ENCODE measurements around the gene ATMIN.

Gene ATMIN

GRCh38 chr16:81060576-81061306 lies 25.1 kb downstream of the ATMIN start:
- no peaks in the 10 kb centered on the region for H3K4me1 ChIP-seq (ENCODE audit: control insufficient read depth, insufficient read depth, low read length)
- no peaks in the 10 kb centered on the region for H3K36me3 ChIP-seq (ENCODE audit: control insufficient read depth, insufficient read depth, low read length)
- H3K27ac ChIP-seq (ENCODE audit: low read depth, low read length): no peak overlapping the region
- no peak overlapping the region for H3K4me3 ChIP-seq (ENCODE audit: low read length)
- H3K9ac ChIP-seq (ENCODE audit: low read length): no peak overlapping the region
- no peaks in the 10 kb centered on the region for H3K27me3 ChIP-seq (ENCODE audit: control insufficient read depth, insufficient read depth, low read length)

- Histone ChIP-seq H3K27me3 (ENCODE audit: control insufficient read depth, insufficient read depth, low read length) (no peaks in the 10 kb centered on the region), H3K4me3 (ENCODE audit: low read length) (no peak overlapping the region), H3K9ac (ENCODE audit: low read length) (no peak overlapping the region), H3K4me1 (ENCODE audit: control insufficient read depth, insufficient read depth, low read length) (no peaks in the 10 kb centered on the region), H3K27ac (ENCODE audit: low read depth, low read length) (no peak overlapping the region), H3K36me3 (ENCODE audit: control insufficient read depth, insufficient read depth, low read length) (no peaks in the 10 kb centered on the region)
These were observed 25.6 kb downstream of the ATMIN start for GRCh38 chr16:81061307-81061640.

GRCh38 chr16:81061871-81062608 lies 26.4 kb downstream of the ATMIN start:
- Histone ChIP-seq H3K4me3 (ENCODE audit: low read length) (no peak overlapping the region), H3K27me3 (ENCODE audit: control insufficient read depth, insufficient read depth, low read length) (no peaks in the 10 kb centered on the region), H3K9ac (ENCODE audit: low read length) (no peak overlapping the region), H3K36me3 (ENCODE audit: control insufficient read depth, insufficient read depth, low read length) (no peaks in the 10 kb centered on the region), H3K27ac (ENCODE audit: low read depth, low read length) (no peak overlapping the region), H3K4me1 (ENCODE audit: control insufficient read depth, insufficient read depth, low read length) (no peaks in the 10 kb centered on the region)

- Histone ChIP-seq H3K9ac (ENCODE audit: low read length) (no peak overlapping the region), H3K27ac (ENCODE audit: low read depth, low read length) (no peak overlapping the region), H3K4me3 (ENCODE audit: low read length) (no peak overlapping the region), H3K27me3 (ENCODE audit: control insufficient read depth, insufficient read depth, low read length) (no peaks in the 10 kb centered on the region), H3K4me1 (ENCODE audit: control insufficient read depth, insufficient read depth, low read length) (no peaks in the 10 kb centered on the region), H3K36me3 (ENCODE audit: control insufficient read depth, insufficient read depth, low read length) (no peaks in the 10 kb centered on the region)
These were observed 31.0 kb downstream of the ATMIN start for GRCh38 chr16:81066681-81067080.

GRCh38 chr16:81067166-81067565 lies 31.5 kb downstream of the ATMIN start:
- no peak overlapping the region for H3K27ac ChIP-seq (ENCODE audit: low read depth, low read length)
- H3K36me3 ChIP-seq (ENCODE audit: control insufficient read depth, insufficient read depth, low read length): no peaks in the 10 kb centered on the region
- H3K4me1 ChIP-seq (ENCODE audit: control insufficient read depth, insufficient read depth, low read length): no peaks in the 10 kb centered on the region
- H3K4me3 ChIP-seq (ENCODE audit: low read length): no peak overlapping the region
- no peak overlapping the region for H3K9ac ChIP-seq (ENCODE audit: low read length)
- H3K27me3 ChIP-seq (ENCODE audit: control insufficient read depth, insufficient read depth, low read length): no peaks in the 10 kb centered on the region

- Histone ChIP-seq H3K27me3 (ENCODE audit: control insufficient read depth, insufficient read depth, low read length) (no peaks in the 10 kb centered on the region), H3K4me1 (ENCODE audit: control insufficient read depth, insufficient read depth, low read length) (no peaks in the 10 kb centered on the region), H3K36me3 (ENCODE audit: control insufficient read depth, insufficient read depth, low read length) (no peaks in the 10 kb centered on the region), H3K4me3 (ENCODE audit: low read length) (no peak overlapping the region), H3K9ac (ENCODE audit: low read length) (no peak overlapping the region), H3K27ac (ENCODE audit: low read depth, low read length) (no peak overlapping the region)
These were observed 33.4 kb downstream of the ATMIN start for GRCh38 chr16:81069063-81069462.

- H3K4me3 ChIP-seq (ENCODE audit: low read length): no peak overlapping the region
- no peak overlapping the region for H3K27ac ChIP-seq (ENCODE audit: low read depth, low read length)
- no peaks in the 10 kb centered on the region for H3K27me3 ChIP-seq (ENCODE audit: control insufficient read depth, insufficient read depth, low read length)
- no peaks in the 10 kb centered on the region for H3K4me1 ChIP-seq (ENCODE audit: control insufficient read depth, insufficient read depth, low read length)
- no peaks in the 10 kb centered on the region for H3K36me3 ChIP-seq (ENCODE audit: control insufficient read depth, insufficient read depth, low read length)
- H3K9ac ChIP-seq (ENCODE audit: low read length): no peak overlapping the region
These were observed 35.3 kb downstream of the ATMIN start for GRCh38 chr16:81070979-81071378.

- Histone ChIP-seq H3K27me3 (ENCODE audit: control insufficient read depth, insufficient read depth, low read length) (no peaks in the 10 kb centered on the region), H3K4me1 (ENCODE audit: control insufficient read depth, insufficient read depth, low read length) (no peaks in the 10 kb centered on the region), H3K27ac (ENCODE audit: low read depth, low read length) (no peak overlapping the region), H3K36me3 (ENCODE audit: control insufficient read depth, insufficient read depth, low read length) (no peaks in the 10 kb centered on the region), H3K9ac (ENCODE audit: low read length) (no peak overlapping the region), H3K4me3 (ENCODE audit: low read length) (no peak overlapping the region)
These were observed 36.2 kb downstream of the ATMIN start for GRCh38 chr16:81071805-81072204.

GRCh38 chr16:81073560-81074330 lies 38.1 kb downstream of the ATMIN start:
- H3K27ac ChIP-seq (ENCODE audit: low read depth, low read length): no peak overlapping the region
- H3K4me3 ChIP-seq (ENCODE audit: low read length): no peak overlapping the region
- H3K9ac ChIP-seq (ENCODE audit: low read length): no peak overlapping the region
- H3K4me1 ChIP-seq (ENCODE audit: control insufficient read depth, insufficient read depth, low read length): no peaks in the 10 kb centered on the region
- no peaks in the 10 kb centered on the region for H3K36me3 ChIP-seq (ENCODE audit: control insufficient read depth, insufficient read depth, low read length)
- no peaks in the 10 kb centered on the region for H3K27me3 ChIP-seq (ENCODE audit: control insufficient read depth, insufficient read depth, low read length)

GRCh38 chr16:81076566-81077075 lies 41.0 kb downstream of the ATMIN start:
- Histone ChIP-seq H3K9ac (ENCODE audit: low read length) (peak overlapping the region; percentile 72), H3K27me3 (ENCODE audit: control insufficient read depth, insufficient read depth, low read length) (no peaks in the 10 kb centered on the region), H3K4me1 (ENCODE audit: control insufficient read depth, insufficient read depth, low read length) (no peaks in the 10 kb centered on the region), H3K4me3 (ENCODE audit: low read length) (peak overlapping the region; percentile 94), H3K27ac (ENCODE audit: low read depth, low read length) (peak overlapping the region; percentile 97), H3K36me3 (ENCODE audit: control insufficient read depth, insufficient read depth, low read length) (no peaks in the 10 kb centered on the region)

GRCh38 chr16:81077076-81077940 lies 41.7 kb downstream of the ATMIN start, which contains the start of gene C16orf46:
Gene C16orf46 (minus strand): TSS chr16:81077238. CDS start chr16:81063955, 13,283 bp downstream.
- no peaks in the 10 kb centered on the region for H3K36me3 ChIP-seq (ENCODE audit: control insufficient read depth, insufficient read depth, low read length)
- peak within 1 kb of the TSS; percentile 94 for H3K4me3 ChIP-seq (ENCODE audit: low read length)
- peak within 1 kb of the TSS; percentile 97 for H3K27ac ChIP-seq (ENCODE audit: low read depth, low read length)
- H3K4me1 ChIP-seq (ENCODE audit: control insufficient read depth, insufficient read depth, low read length): no peaks in the 10 kb centered on the region
- H3K9ac ChIP-seq (ENCODE audit: low read length): peak within 1 kb of the TSS; percentile 80
- no peaks in the 10 kb centered on the region for H3K27me3 ChIP-seq (ENCODE audit: control insufficient read depth, insufficient read depth, low read length)

All from rectal smooth muscle tissue (tissue), 1 donor.